Lung (tissue), 12 donors: ENCODE results near the gene MRTFA. TPM values are rescaled to one million over a fixed set of nuclear protein-coding genes. Genes with fewer than 3 reads are reported as not detected.

Experiments
- ATAC-seq: fragments of 200-7000 bp; cut with Tn5 transposase; one replicate; pipeline ENCODE4 v1.9.1; 2020; ENCODE audit warnings: moderate number of reproducible peaks; ENCODE audit not compliant: insufficient read depth, low FRiP score
- DNase-seq, 3 donors: peaks; one replicate each; pipeline ENCODE4 v3.0.0-alpha.2; 2013 to 2017
- H3K27ac ChIP-seq, 2 donors: one replicate each; pipeline ENCODE4 v1.5.1; 2013; ENCODE audit warnings: mild to moderate bottlenecking in 2 of 2, moderate library complexity in 2 of 2, control low read depth in 1 of 2, inconsistent platforms in 1 of 2, low read depth in 1 of 2, low read length in 1 of 2
- H3K27me3 ChIP-seq, 3 donors: one replicate each; pipeline ENCODE4 v1.5.1; 2013; ENCODE audit warnings: low read length in 2 of 3; ENCODE audit not compliant: control insufficient read depth in 3 of 3, insufficient read depth in 3 of 3
- H3K36me3 ChIP-seq, 4 donors: one replicate each; pipeline ENCODE4 v1.5.1; 2013; ENCODE audit warnings: low read length in 4 of 4, mild to moderate bottlenecking in 1 of 4, moderate library complexity in 1 of 4; ENCODE audit not compliant: control insufficient read depth in 4 of 4, insufficient read depth in 4 of 4
- H3K4me1 ChIP-seq, 5 donors: one replicate each; pipeline ENCODE4 v1.5.1; 2013; ENCODE audit warnings: low read length in 5 of 5, mild to moderate bottlenecking in 2 of 5, moderate library complexity in 1 of 5; ENCODE audit not compliant: control insufficient read depth in 5 of 5, insufficient read depth in 5 of 5
- H3K4me3 ChIP-seq: one replicate; pipeline ENCODE4 v1.5.1; 2013; ENCODE audit warnings: mild to moderate bottlenecking, control low read depth, moderate library complexity
- H3K9ac ChIP-seq, 2 donors: one replicate each; pipeline ENCODE4 v1.5.1; 2013; ENCODE audit warnings: low read length in 2 of 2, control low read depth in 1 of 2; ENCODE audit not compliant: insufficient read depth in 1 of 2
- H3K9me3 ChIP-seq, 4 donors: one replicate each; pipeline ENCODE4 v1.5.1; 2013; ENCODE audit warnings: low read length in 3 of 4, mild to moderate bottlenecking in 1 of 4, moderate library complexity in 1 of 4; ENCODE audit not compliant: control insufficient read depth in 4 of 4, insufficient read depth in 3 of 4
- WGBS, 2 donors: extraction: QIAGEN DNeasy Blood & Tissue Kit; methylation state at CpG; one replicate each; pipeline ENCODE4 v1.1.7; 2013; 5-methylcytosine and 5-hydroxymethylcytosine counted together
- polyA plus RNA-seq, 2 donors: library from polyadenylated mRNA; stranded (reverse); fragments of 200-250 nt; gene quantifications; one replicate each; pipeline ENCODE4 v1.2.1, GENCODE V29; 2013
- total RNA-seq, 2 donors: library from RNA; depleted of rRNA in 1 of 2; stranded (reverse); fragments of >200 nt in 1 of 2; gene quantifications; one replicate each; pipeline ENCODE4 v1.2.1, GENCODE V29; 2014 to 2021
- TF ChIP-seq, protein P1 (sequence below): IDR thresholded peaks from 2 replicates; pipeline ENCODE4 v1.5.1; 2012; ENCODE audit warnings: mild to moderate bottlenecking; ENCODE audit errors: control extremely low read depth, extremely low read depth
- donor health status: control.
- donor health status: control.
- donor health status: Bipolar disorder and iron deficiency.
- donor health status: healthy.
- donor health status: DM: yes; HTN: yes; CAD: no.

MRTFA gene
- total and polyA plus RNA-seq, 4 donors: 26.3 to 64.0 (median 40.1) TPM

DNA sequence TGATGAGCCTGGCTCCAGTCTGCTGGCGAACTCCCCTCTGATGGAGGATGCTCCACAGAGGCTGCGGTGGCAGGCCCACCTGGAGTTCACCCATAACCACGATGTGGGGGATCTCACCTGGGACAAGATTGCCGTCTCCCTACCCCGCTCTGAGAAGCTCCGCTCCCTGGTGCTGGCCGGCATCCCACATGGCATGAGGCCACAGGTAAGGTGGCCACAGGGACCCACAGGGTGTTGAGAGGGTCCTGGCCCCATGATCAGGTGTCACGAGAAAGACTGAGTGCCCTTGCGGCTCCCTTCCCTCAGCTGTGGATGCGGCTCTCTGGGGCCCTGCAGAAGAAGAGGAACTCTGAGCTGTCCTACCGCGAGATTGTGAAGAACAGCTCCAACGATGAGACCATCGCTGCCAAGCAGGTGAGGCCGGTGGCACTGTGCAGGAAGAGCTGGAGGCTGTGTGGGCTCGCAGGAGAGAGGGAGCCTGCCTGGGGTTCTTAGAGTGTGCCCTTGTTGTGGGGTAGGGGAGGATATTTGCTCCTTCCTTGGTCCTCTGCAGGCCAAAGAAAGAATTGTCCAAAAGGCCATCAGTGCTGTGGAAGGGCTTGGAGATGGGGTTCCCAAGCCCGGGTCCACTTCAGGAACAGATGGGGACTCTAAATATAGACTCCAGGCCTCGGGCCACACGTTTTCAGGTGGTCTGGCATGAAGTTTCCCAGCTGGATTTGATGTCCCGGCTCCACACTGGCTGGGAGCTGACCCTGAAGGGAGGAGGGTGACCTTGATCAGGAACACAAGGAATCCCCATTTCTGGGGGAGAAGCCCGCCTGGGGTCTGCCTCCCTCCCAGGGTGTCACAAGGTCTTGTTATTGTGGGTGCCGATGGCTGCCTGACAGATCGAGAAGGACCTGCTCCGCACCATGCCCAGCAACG lies 232.0 kb downstream of the MRTFA start:
- peaks cover 3 to 58% (median 42%) of the 10 kb centered on the region in 4 donors for H3K36me3 ChIP-seq
- 88 to 92% methylated on average over 25 of the region's 25 CpGs for WGBS, 2 donors
- no peaks in the 10 kb centered on the region for H3K27me3 ChIP-seq
- no peak overlapping the region for H3K4me3 ChIP-seq
- H3K9me3 ChIP-seq: no peaks in the 10 kb centered on the region
- no peak overlapping the region for H3K27ac ChIP-seq
- DNase-seq (no peak), ATAC-seq (no peak)
- H3K9ac ChIP-seq: no peak overlapping the region
- TF ChIP-seq, protein P1, sequence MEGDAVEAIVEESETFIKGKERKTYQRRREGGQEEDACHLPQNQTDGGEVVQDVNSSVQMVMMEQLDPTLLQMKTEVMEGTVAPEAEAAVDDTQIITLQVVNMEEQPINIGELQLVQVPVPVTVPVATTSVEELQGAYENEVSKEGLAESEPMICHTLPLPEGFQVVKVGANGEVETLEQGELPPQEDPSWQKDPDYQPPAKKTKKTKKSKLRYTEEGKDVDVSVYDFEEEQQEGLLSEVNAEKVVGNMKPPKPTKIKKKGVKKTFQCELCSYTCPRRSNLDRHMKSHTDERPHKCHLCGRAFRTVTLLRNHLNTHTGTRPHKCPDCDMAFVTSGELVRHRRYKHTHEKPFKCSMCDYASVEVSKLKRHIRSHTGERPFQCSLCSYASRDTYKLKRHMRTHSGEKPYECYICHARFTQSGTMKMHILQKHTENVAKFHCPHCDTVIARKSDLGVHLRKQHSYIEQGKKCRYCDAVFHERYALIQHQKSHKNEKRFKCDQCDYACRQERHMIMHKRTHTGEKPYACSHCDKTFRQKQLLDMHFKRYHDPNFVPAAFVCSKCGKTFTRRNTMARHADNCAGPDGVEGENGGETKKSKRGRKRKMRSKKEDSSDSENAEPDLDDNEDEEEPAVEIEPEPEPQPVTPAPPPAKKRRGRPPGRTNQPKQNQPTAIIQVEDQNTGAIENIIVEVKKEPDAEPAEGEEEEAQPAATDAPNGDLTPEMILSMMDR: no peak
- H3K4me1 ChIP-seq: peaks cover 0 to 3% (median 0%) of the 10 kb centered on the region in 5 donors

DNA sequence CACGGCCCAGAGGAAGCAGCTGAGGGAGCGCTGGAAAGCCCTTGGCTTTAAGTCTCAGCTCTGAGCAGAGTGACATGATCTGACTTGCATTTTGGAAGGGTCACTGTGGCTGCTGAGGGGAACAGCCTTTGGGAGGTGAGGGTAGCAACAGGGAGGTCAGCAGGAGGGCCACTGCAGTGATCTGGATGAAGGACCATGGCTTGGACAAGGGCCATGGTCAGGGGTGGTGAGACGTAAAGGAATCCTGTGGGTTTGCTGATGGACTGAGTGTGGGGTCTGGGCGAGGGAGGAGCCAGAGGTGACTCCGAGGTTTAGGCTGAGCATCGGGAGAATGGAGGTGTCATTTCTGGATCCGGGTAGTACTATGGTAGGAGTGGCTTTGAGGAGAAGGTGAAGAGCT lies 232.9 kb downstream of the MRTFA start:
- H3K36me3 ChIP-seq: peaks cover 3 to 50% (median 40%) of the 10 kb centered on the region in 4 donors
- H3K4me3 ChIP-seq: no peak overlapping the region
- WGBS, 2 donors: 91% methylated on average over 7 of the region's 7 CpGs
- DNase-seq: no peak
- H3K9ac ChIP-seq: no peak overlapping the region
- ATAC-seq: no peak
- H3K9me3 ChIP-seq: no peaks in the 10 kb centered on the region
- TF ChIP-seq, protein P1: no peak
- H3K27me3 ChIP-seq: no peaks in the 10 kb centered on the region
- peaks cover 0 to 3% (median 0%) of the 10 kb centered on the region in 5 donors for H3K4me1 ChIP-seq
- H3K27ac ChIP-seq: no peak overlapping the region

DNA sequence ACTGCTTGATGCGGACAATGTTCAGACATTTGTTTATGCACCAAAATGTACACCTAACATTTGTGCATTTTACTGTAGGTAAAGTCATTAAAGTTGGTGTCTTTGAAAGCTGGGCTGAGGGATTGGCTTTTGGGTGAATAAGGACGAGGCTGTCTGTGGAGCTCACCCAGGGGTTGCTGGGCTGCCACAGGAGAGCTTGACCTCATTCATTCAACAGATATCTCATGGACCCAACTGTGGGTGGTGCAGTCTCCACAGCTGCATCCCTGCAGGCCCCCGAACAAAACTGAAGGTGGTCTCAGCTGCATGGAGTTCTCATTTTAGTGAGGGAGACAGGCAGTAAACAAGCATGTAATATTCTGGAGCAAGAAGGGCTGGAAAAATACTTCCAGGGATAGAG lies 233.4 kb downstream of the MRTFA start:
- TF ChIP-seq, protein P1: no peak
- DNase-seq (no peak), ATAC-seq (no peak)
- peaks cover 3 to 48% (median 37%) of the 10 kb centered on the region in 4 donors for H3K36me3 ChIP-seq
- no peak overlapping the region for H3K4me3 ChIP-seq
- no peak overlapping the region for H3K27ac ChIP-seq
- WGBS, 2 donors: 90 to 94% methylated on average over 3 of the region's 3 CpGs
- no peaks in the 10 kb centered on the region for H3K9me3 ChIP-seq
- peaks cover 0 to 5% (median 0%) of the 10 kb centered on the region in 5 donors for H3K4me1 ChIP-seq
- H3K9ac ChIP-seq: no peak overlapping the region
- H3K27me3 ChIP-seq: no peaks in the 10 kb centered on the region
